Thymus (tissue), 11 donors: ENCODE measurements around the gene EFCAB13. TPM values are rescaled to one million over a fixed set of nuclear protein-coding genes. Genes with fewer than 3 reads are reported as not detected.

Experiments
- DNase-seq, 9 donors: peaks; one replicate each; pipeline ENCODE4 v3.0.0-alpha.2; 2013; ENCODE audit warnings: low spot score in 9 of 9, low read depth in 6 of 9, missing footprints in 1 of 9
- H3K27ac ChIP-seq, 2 donors: one replicate each; pipeline ENCODE4 v1.5.1; 2013; ENCODE audit warnings: control low read depth in 1 of 2, low read depth in 1 of 2, low read length in 1 of 2, mild to moderate bottlenecking in 1 of 2, moderate library complexity in 1 of 2
- H3K27me3 ChIP-seq, 2 donors: one replicate each; pipeline ENCODE4 v1.5.1; 2013; ENCODE audit warnings: low read length in 1 of 2; ENCODE audit not compliant: control insufficient read depth in 2 of 2, insufficient read depth in 1 of 2
- H3K36me3 ChIP-seq, 2 donors: one replicate each; pipeline ENCODE4 v1.5.1; 2013; ENCODE audit warnings: low read length in 1 of 2, mild to moderate bottlenecking in 1 of 2, moderate library complexity in 1 of 2; ENCODE audit not compliant: control insufficient read depth in 2 of 2, insufficient read depth in 2 of 2
- H3K4me1 ChIP-seq, 2 donors: one replicate each; pipeline ENCODE4 v1.5.1; 2013; ENCODE audit warnings: low read length in 2 of 2; ENCODE audit not compliant: control insufficient read depth in 2 of 2, insufficient read depth in 2 of 2
- H3K4me3 ChIP-seq, 2 donors: one replicate each; pipeline ENCODE4 v1.5.1; 2013; ENCODE audit warnings: low read length in 2 of 2, control low read depth in 1 of 2, mild to moderate bottlenecking in 1 of 2
- H3K9me3 ChIP-seq, 2 donors: one replicate each; pipeline ENCODE4 v1.5.1; 2013; ENCODE audit warnings: low read length in 1 of 2, mild to moderate bottlenecking in 1 of 2; ENCODE audit not compliant: control insufficient read depth in 2 of 2, insufficient read depth in 1 of 2
- WGBS: extraction: QIAGEN DNeasy Blood & Tissue Kit; methylation state at CpG from one replicate; pipeline ENCODE4 v1.1.7; 2013; 5-methylcytosine and 5-hydroxymethylcytosine counted together
- polyA plus RNA-seq: library from polyadenylated mRNA; stranded (reverse); fragments of 200-250 nt; gene quantifications from one replicate; pipeline ENCODE4 v1.2.3, GENCODE V29; 2013
- total RNA-seq: library from RNA; stranded (reverse); fragments of 120-200 nt; gene quantifications from one replicate; pipeline ENCODE4 v1.2.4, GENCODE V29; 2013
- donor health status: healthy.

EFCAB13 gene
- total and polyA plus RNA-seq, 2 donors: 1.7 to 2.7 TPM

GRCh38 chr17:47300718-47301117 is 23.0 kb upstream of the EFCAB13 start:
- H3K9me3 ChIP-seq: no peaks in the 10 kb centered on the region
- no peak overlapping the region for H3K27ac ChIP-seq
- WGBS: 99% methylated on average over 1 of the region's 1 CpG
- DNase-seq: no peak
- H3K4me1 ChIP-seq: no peaks in the 10 kb centered on the region
- H3K27me3 ChIP-seq: no peaks in the 10 kb centered on the region
- no peaks in the 10 kb centered on the region for H3K36me3 ChIP-seq
- no peak overlapping the region for H3K4me3 ChIP-seq

- no peak overlapping the region for H3K4me3 ChIP-seq
- no peaks in the 10 kb centered on the region for H3K36me3 ChIP-seq
- WGBS: 83% methylated on average over 3 of the region's 3 CpGs
- no peak for DNase-seq
- H3K9me3 ChIP-seq: no peaks in the 10 kb centered on the region
- no peaks in the 10 kb centered on the region for H3K4me1 ChIP-seq
- H3K27me3 ChIP-seq: no peaks in the 10 kb centered on the region
- H3K27ac ChIP-seq: no peak overlapping the region
Measured at GRCh38 chr17:47301161-47301560, 22.6 kb upstream of the EFCAB13 start.

GRCh38 chr17:47301831-47302230 is 21.9 kb upstream of the EFCAB13 start:
- DNase-seq: no peak
- no peaks in the 10 kb centered on the region for H3K36me3 ChIP-seq
- no peak overlapping the region for H3K4me3 ChIP-seq
- H3K4me1 ChIP-seq: no peaks in the 10 kb centered on the region
- H3K9me3 ChIP-seq: no peaks in the 10 kb centered on the region
- WGBS: 94% methylated on average over 2 of the region's 2 CpGs
- H3K27me3 ChIP-seq: no peaks in the 10 kb centered on the region
- no peak overlapping the region for H3K27ac ChIP-seq

GRCh38 chr17:47304186-47304585 is 19.6 kb upstream of the EFCAB13 start:
- H3K36me3 ChIP-seq: no peaks in the 10 kb centered on the region
- WGBS: 100% methylated on average over 1 of the region's 1 CpG

GRCh38 chr17:47305302-47305923 is 18.3 kb upstream of the EFCAB13 start:
- Histone ChIP-seq H3K4me1 (no peaks in the 10 kb centered on the region), H3K27me3 (no peaks in the 10 kb centered on the region), H3K36me3 (no peaks in the 10 kb centered on the region), H3K27ac (no peak overlapping the region), H3K9me3 (no peaks in the 10 kb centered on the region), H3K4me3 (no peak overlapping the region)
- 67% methylated on average over 4 of the region's 4 CpGs for WGBS
- no peak for DNase-seq

More at GRCh38 chr17:47304186-47304585, 19.6 kb upstream of the EFCAB13 start:
- DNase-seq: no peak
- no peaks in the 10 kb centered on the region for H3K9me3 ChIP-seq
- H3K4me3 ChIP-seq: no peak overlapping the region
- no peak overlapping the region for H3K27ac ChIP-seq
- no peaks in the 10 kb centered on the region for H3K4me1 ChIP-seq
- no peaks in the 10 kb centered on the region for H3K27me3 ChIP-seq

GRCh38 chr17:47310186-47310733 is 13.5 kb upstream of the EFCAB13 start:
- Histone ChIP-seq H3K27ac (no peak overlapping the region), H3K4me3 (no peak overlapping the region), H3K27me3 (no peaks in the 10 kb centered on the region), H3K36me3 (no peaks in the 10 kb centered on the region), H3K4me1 (no peaks in the 10 kb centered on the region), H3K9me3 (no peaks in the 10 kb centered on the region)
- WGBS: 86% methylated on average over 4 of the region's 4 CpGs
- no peak for DNase-seq

GRCh38 chr17:47311420-47311819 is 12.3 kb upstream of the EFCAB13 start:
- Histone ChIP-seq H3K27ac (no peak overlapping the region), H3K36me3 (no peaks in the 10 kb centered on the region), H3K27me3 (no peaks in the 10 kb centered on the region), H3K4me1 (no peaks in the 10 kb centered on the region), H3K4me3 (no peak overlapping the region), H3K9me3 (no peaks in the 10 kb centered on the region)
- no peak for DNase-seq

GRCh38 chr17:47315451-47316266 is 8.1 kb upstream of the EFCAB13 start:
- H3K27me3 ChIP-seq: peaks cover 0 to 2% of the 10 kb centered on the region in 2 donors
- 45% methylated on average over 7 of the region's 7 CpGs for WGBS
- no peaks in the 10 kb centered on the region for H3K9me3 ChIP-seq
- H3K27ac ChIP-seq: no peak overlapping the region
- DNase-seq: peak in 8 of 9 donors; percentile 27 to 70 (median 36)
- H3K4me3 ChIP-seq: no peak overlapping the region
- no peaks in the 10 kb centered on the region for H3K4me1 ChIP-seq
- H3K36me3 ChIP-seq: no peaks in the 10 kb centered on the region

- Histone ChIP-seq H3K27ac (no peak overlapping the region), H3K36me3 (no peaks in the 10 kb centered on the region), H3K27me3 (peaks cover 0 to 3% of the 10 kb centered on the region in 2 donors), H3K4me1 (no peaks in the 10 kb centered on the region), H3K9me3 (no peaks in the 10 kb centered on the region), H3K4me3 (no peak overlapping the region)
- no peak for DNase-seq
- WGBS: 62% methylated on average over 3 of the region's 3 CpGs
Measured at GRCh38 chr17:47316311-47316710, 7.4 kb upstream of the EFCAB13 start.
